ENCODE data around the gene TUT4.

TUT4 gene

GRCh38 chr1:52595061-52595460, 42.2 kb upstream of the TUT4 start:
- Histone ChIP-seq H3K18ac (ENCODE audit: low read length) (no peak overlapping the region), H2BK120ac (ENCODE audit: insufficient read depth, low read length, poor library complexity) (no peak overlapping the region), H3K4ac (ENCODE audit: low read depth, low read length) (no peak overlapping the region), H3K23ac (ENCODE audit: low read length) (no peak overlapping the region), H3K27ac (ENCODE audit: low read depth, low read length) (no peak overlapping the region), H4K12ac (ENCODE audit: low read depth, low read length) (no peak overlapping the region), H3K79me2 (ENCODE audit: control insufficient read depth, insufficient read depth, low read length, poor library complexity) (no peaks in the 10 kb centered on the region), H2AFZ (ENCODE audit: insufficient read depth, low read length, poor library complexity) (no peak overlapping the region), H3K79me1 (ENCODE audit: low read length) (no peaks in the 10 kb centered on the region), H3K27me3 (ENCODE audit: insufficient read depth, low read length) (peaks cover 2% of the 10 kb centered on the region), H3K4me1 (ENCODE audit: control insufficient read depth in 1 of 2, insufficient read depth in 2 of 2, low read length in 2 of 2) (no peaks in the 10 kb centered on the region), H3K36me3 (ENCODE audit: control insufficient read depth in 1 of 2, insufficient read depth in 2 of 2, low read length in 2 of 2) (no peaks in the 10 kb centered on the region), H2BK12ac (ENCODE audit: low read length) (no peak overlapping the region), H3K14ac (ENCODE audit: low read length) (no peak overlapping the region), H4K91ac (ENCODE audit: low read depth, low read length) (no peak overlapping the region), H3K4me2 (ENCODE audit: low read length) (no peak overlapping the region), H4K8ac (ENCODE audit: low read depth, low read length) (no peak overlapping the region), H3K9ac (ENCODE audit: low read length) (no peak overlapping the region), H2BK5ac (ENCODE audit: low read depth, low read length, poor library complexity) (no peak overlapping the region), H3K9me3 (ENCODE audit: insufficient read depth, low read depth, low read length) (no peaks in the 10 kb centered on the region), H2AK5ac (ENCODE audit: low read length) (no peak overlapping the region), H3K4me3 (ENCODE audit: low read depth, low read length) (no peak overlapping the region)
- no peak for DNase-seq
- no CpG with 5 or more reads among the region's 3 CpGs for WGBS (ENCODE audit: extremely low coverage, insufficient coverage, insufficient read length)

- Histone ChIP-seq H3K4me2 (ENCODE audit: low read length) (no peak overlapping the region), H4K12ac (ENCODE audit: low read depth, low read length) (no peak overlapping the region), H2AFZ (ENCODE audit: insufficient read depth, low read length, poor library complexity) (no peak overlapping the region), H3K23ac (ENCODE audit: low read length) (no peak overlapping the region), H3K18ac (ENCODE audit: low read length) (no peak overlapping the region), H4K8ac (ENCODE audit: low read depth, low read length) (no peak overlapping the region), H3K4me3 (ENCODE audit: low read depth, low read length) (no peak overlapping the region), H3K14ac (ENCODE audit: low read length) (no peak overlapping the region), H3K79me1 (ENCODE audit: low read length) (no peaks in the 10 kb centered on the region), H3K4me1 (ENCODE audit: control insufficient read depth in 1 of 2, insufficient read depth in 2 of 2, low read length in 2 of 2) (no peaks in the 10 kb centered on the region), H3K27me3 (ENCODE audit: insufficient read depth, low read length) (no peaks in the 10 kb centered on the region), H3K36me3 (ENCODE audit: control insufficient read depth in 1 of 2, insufficient read depth in 2 of 2, low read length in 2 of 2) (no peaks in the 10 kb centered on the region), H3K4ac (ENCODE audit: low read depth, low read length) (no peak overlapping the region), H3K79me2 (ENCODE audit: control insufficient read depth, insufficient read depth, low read length, poor library complexity) (no peaks in the 10 kb centered on the region), H3K27ac (ENCODE audit: low read depth, low read length) (no peak overlapping the region), H3K9ac (ENCODE audit: low read length) (no peak overlapping the region), H2AK5ac (ENCODE audit: low read length) (no peak overlapping the region), H3K9me3 (ENCODE audit: insufficient read depth, low read depth, low read length) (no peaks in the 10 kb centered on the region), H4K91ac (ENCODE audit: low read depth, low read length) (no peak overlapping the region), H2BK5ac (ENCODE audit: low read depth, low read length, poor library complexity) (no peak overlapping the region), H2BK120ac (ENCODE audit: insufficient read depth, low read length, poor library complexity) (no peak overlapping the region), H2BK12ac (ENCODE audit: low read length) (no peak overlapping the region)
- WGBS (ENCODE audit: extremely low coverage, insufficient coverage, insufficient read length) = no CpG with 5 or more reads among the region's 1 CpG
- peak in 1 of 2 donors; percentile 26 for DNase-seq
These were observed 40.6 kb upstream of the TUT4 start for GRCh38 chr1:52593495-52593894.

- Histone ChIP-seq H2AK5ac (ENCODE audit: low read length) (no peak overlapping the region), H3K9me3 (ENCODE audit: insufficient read depth, low read depth, low read length) (no peaks in the 10 kb centered on the region), H3K4ac (ENCODE audit: low read depth, low read length) (no peak overlapping the region), H3K18ac (ENCODE audit: low read length) (no peak overlapping the region), H4K12ac (ENCODE audit: low read depth, low read length) (no peak overlapping the region), H3K79me1 (ENCODE audit: low read length) (no peaks in the 10 kb centered on the region), H4K91ac (ENCODE audit: low read depth, low read length) (no peak overlapping the region), H3K4me1 (ENCODE audit: control insufficient read depth in 1 of 2, insufficient read depth in 2 of 2, low read length in 2 of 2) (no peaks in the 10 kb centered on the region), H3K9ac (ENCODE audit: low read length) (no peak overlapping the region), H3K27me3 (ENCODE audit: insufficient read depth, low read length) (no peaks in the 10 kb centered on the region), H3K14ac (ENCODE audit: low read length) (no peak overlapping the region), H3K27ac (ENCODE audit: low read depth, low read length) (no peak overlapping the region), H3K79me2 (ENCODE audit: control insufficient read depth, insufficient read depth, low read length, poor library complexity) (no peaks in the 10 kb centered on the region), H3K4me3 (ENCODE audit: low read depth, low read length) (no peak overlapping the region), H2BK120ac (ENCODE audit: insufficient read depth, low read length, poor library complexity) (no peak overlapping the region), H3K4me2 (ENCODE audit: low read length) (no peak overlapping the region), H2AFZ (ENCODE audit: insufficient read depth, low read length, poor library complexity) (no peak overlapping the region), H4K8ac (ENCODE audit: low read depth, low read length) (no peak overlapping the region), H2BK12ac (ENCODE audit: low read length) (no peak overlapping the region), H2BK5ac (ENCODE audit: low read depth, low read length, poor library complexity) (no peak overlapping the region), H3K36me3 (ENCODE audit: control insufficient read depth in 1 of 2, insufficient read depth in 2 of 2, low read length in 2 of 2) (no peaks in the 10 kb centered on the region), H3K23ac (ENCODE audit: low read length) (no peak overlapping the region)
- no CpG with 5 or more reads among the region's 5 CpGs for WGBS (ENCODE audit: extremely low coverage, insufficient coverage, insufficient read length)
- no peak for DNase-seq
These were observed 39.9 kb upstream of the TUT4 start for GRCh38 chr1:52592637-52593323.

- Histone ChIP-seq H3K79me2 (ENCODE audit: control insufficient read depth, insufficient read depth, low read length, poor library complexity) (peaks cover 1% of the 10 kb centered on the region), H3K27ac (ENCODE audit: low read depth, low read length) (no peak overlapping the region), H3K4me2 (ENCODE audit: low read length) (no peak overlapping the region), H4K91ac (ENCODE audit: low read depth, low read length) (no peak overlapping the region), H2BK5ac (ENCODE audit: low read depth, low read length, poor library complexity) (no peak overlapping the region), H3K23ac (ENCODE audit: low read length) (no peak overlapping the region), H3K9me3 (ENCODE audit: insufficient read depth, low read depth, low read length) (no peaks in the 10 kb centered on the region), H2AFZ (ENCODE audit: insufficient read depth, low read length, poor library complexity) (no peak overlapping the region), H3K4me3 (ENCODE audit: low read depth, low read length) (no peak overlapping the region), H4K8ac (ENCODE audit: low read depth, low read length) (no peak overlapping the region), H4K12ac (ENCODE audit: low read depth, low read length) (no peak overlapping the region), H3K9ac (ENCODE audit: low read length) (no peak overlapping the region), H3K36me3 (ENCODE audit: control insufficient read depth in 1 of 2, insufficient read depth in 2 of 2, low read length in 2 of 2) (no peaks in the 10 kb centered on the region), H3K4ac (ENCODE audit: low read depth, low read length) (no peak overlapping the region), H3K27me3 (ENCODE audit: insufficient read depth, low read length) (no peaks in the 10 kb centered on the region), H3K14ac (ENCODE audit: low read length) (no peak overlapping the region), H3K18ac (ENCODE audit: low read length) (no peak overlapping the region), H3K79me1 (ENCODE audit: low read length) (peaks cover 9% of the 10 kb centered on the region), H2AK5ac (ENCODE audit: low read length) (no peak overlapping the region), H2BK120ac (ENCODE audit: insufficient read depth, low read length, poor library complexity) (no peak overlapping the region), H3K4me1 (ENCODE audit: control insufficient read depth in 1 of 2, insufficient read depth in 2 of 2, low read length in 2 of 2) (peaks cover 0 to 5% of the 10 kb centered on the region in 2 experiments), H2BK12ac (ENCODE audit: low read length) (no peak overlapping the region)
- DNase-seq = no peak
- WGBS (ENCODE audit: extremely low coverage, insufficient coverage, insufficient read length) = no CpG with 5 or more reads among the region's 6 CpGs
These were observed 37.4 kb upstream of the TUT4 start for GRCh38 chr1:52590266-52590665.

All from trophoblast cell (in vitro differentiated cells and primary cell).